OCI-LY3 (cell line): ENCODE measurements around the gene ADCY3.

Experiments
- H2AFZ ChIP-seq: fragments of 200-600, 300-600 bp; shearing (Covaris generic); 2 replicates; pipeline ENCODE4 v1.6.0; 2014; ENCODE audit warnings: antibody characterized with exemption, low read depth, low read length
- H3K27ac ChIP-seq: fragments of 200-600, 300-600 bp; sonication (generic); 2 replicates; pipeline ENCODE4 v1.5.1; 2014; ENCODE audit warnings: mild to moderate bottlenecking, low read length, moderate library complexity, mixed read lengths
- H3K27me3 ChIP-seq: fragments of 200-600, 300-600 bp; sonication (generic); 2 replicates; pipeline ENCODE4 v1.6.1; 2014; ENCODE audit warnings: low read depth, low read length, mixed read lengths
- H3K36me3 ChIP-seq: fragments of 200-600, 300-600 bp; sonication (generic); replicated peaks from 2 replicates; pipeline ENCODE3; 2014; ENCODE audit warnings: low read depth, low read length, mixed read lengths
- H3K4me1 ChIP-seq: fragments of 300-600, 200-600 bp; sonication (generic); 2 replicates; pipeline ENCODE4 v1.6.1; 2014; ENCODE audit warnings: low read length, mixed read lengths
- H3K4me2 ChIP-seq: fragments of 200-600, 300-600 bp; sonication (generic); 2 replicates; pipeline ENCODE4 v1.6.1; 2014; ENCODE audit warnings: low read length, mixed read lengths
- H3K4me3 ChIP-seq: fragments of 300-600, 200-600 bp; sonication (generic); 2 replicates; pipeline ENCODE4 v1.5.1; 2014; ENCODE audit warnings: antibody characterized with exemption, mild to moderate bottlenecking, low read length, moderate library complexity
- H3K79me2 ChIP-seq: fragments of 300-600, 200-600 bp; shearing (Covaris generic); 2 replicates; pipeline ENCODE4 v1.6.1; 2014; ENCODE audit warnings: mild to moderate bottlenecking, low read length, mixed read lengths
- H3K9ac ChIP-seq: fragments of 300-600, 200-600 bp; shearing (Covaris generic); 2 replicates; pipeline ENCODE4 v1.6.0; 2014; ENCODE audit warnings: mild to moderate bottlenecking, low read length, moderate library complexity
- H3K9me3 ChIP-seq: fragments of 200-600, 300-600 bp; shearing (Covaris generic); 2 replicates; pipeline ENCODE4 v1.6.1; 2014; ENCODE audit warnings: low read length, mixed read lengths; ENCODE audit not compliant: insufficient read depth
- H4K20me1 ChIP-seq: fragments of 200-600, 300-600 bp; sonication (generic); 2 replicates; pipeline ENCODE4 v1.6.1; 2016; ENCODE audit warnings: low read length, mixed read lengths; ENCODE audit not compliant: insufficient read depth
- CTCF ChIP-seq: fragments of 200-600, 300-600 bp; sonication (generic); IDR thresholded peaks from 2 replicates; pipeline ENCODE4 v1.5.1; 2014; ENCODE audit warnings: antibody characterized with exemption, low read length, low read depth
- EZH2phosphoT487 ChIP-seq: fragments of 200-600 bp; shearing (Covaris generic); IDR thresholded peaks from 2 replicates; pipeline ENCODE4 v1.6.1; 2018; ENCODE audit warnings: antibody characterized with exemption, mixed run types, low read depth

ADCY3 gene

GRCh38 chr2:24873619-24874018 is 46.4 kb downstream of the ADCY3 start:
- H3K27ac ChIP-seq, result no peak overlapping the region
- H3K4me1 ChIP-seq, result no peaks in the 10 kb centered on the region
- H2AFZ ChIP-seq, result no peak overlapping the region
- peaks cover 80% of the 10 kb centered on the region for H4K20me1 ChIP-seq
- H3K9ac ChIP-seq, result no peak overlapping the region
- TF ChIP-seq CTCF, result no peak
- TF ChIP-seq EZH2phosphoT487, result no peak
- no peak overlapping the region for H3K4me2 ChIP-seq
- H3K27me3 ChIP-seq, result no peaks in the 10 kb centered on the region
- no peak overlapping the region for H3K4me3 ChIP-seq
- H3K79me2 ChIP-seq, result peaks cover 60% of the 10 kb centered on the region
- H3K36me3 ChIP-seq, result peaks cover 27% of the 10 kb centered on the region
- H3K9me3 ChIP-seq, result no peaks in the 10 kb centered on the region

GRCh38 chr2:24872344-24873115 is 47.5 kb downstream of the ADCY3 start:
- TF ChIP-seq EZH2phosphoT487 (no peak), CTCF (no peak)
- no peak overlapping the region for H3K4me2 ChIP-seq
- peaks cover 56% of the 10 kb centered on the region for H3K79me2 ChIP-seq
- no peak overlapping the region for H2AFZ ChIP-seq
- peaks cover 30% of the 10 kb centered on the region for H3K36me3 ChIP-seq
- no peak overlapping the region for H3K9ac ChIP-seq
- no peaks in the 10 kb centered on the region for H3K27me3 ChIP-seq
- peaks cover 69% of the 10 kb centered on the region for H4K20me1 ChIP-seq
- no peak overlapping the region for H3K4me3 ChIP-seq
- no peaks in the 10 kb centered on the region for H3K9me3 ChIP-seq
- no peak overlapping the region for H3K27ac ChIP-seq
- no peaks in the 10 kb centered on the region for H3K4me1 ChIP-seq

- no peaks in the 10 kb centered on the region for H3K9me3 ChIP-seq
- H3K4me3 ChIP-seq, result no peak overlapping the region
- no peaks in the 10 kb centered on the region for H3K27me3 ChIP-seq
- no peaks in the 10 kb centered on the region for H3K4me1 ChIP-seq
- H3K79me2 ChIP-seq, result peaks cover 53% of the 10 kb centered on the region
- no peak overlapping the region for H3K9ac ChIP-seq
- H2AFZ ChIP-seq, result no peak overlapping the region
- H3K36me3 ChIP-seq, result peaks cover 30% of the 10 kb centered on the region
- no peak overlapping the region for H3K4me2 ChIP-seq
- TF ChIP-seq CTCF (no peak), EZH2phosphoT487 (no peak)
- H4K20me1 ChIP-seq, result peaks cover 67% of the 10 kb centered on the region
- no peak overlapping the region for H3K27ac ChIP-seq
These were observed 48.1 kb downstream of the ADCY3 start for GRCh38 chr2:24871852-24872333.

GRCh38 chr2:24870891-24871705 is 48.9 kb downstream of the ADCY3 start:
- Histone ChIP-seq H3K4me1 (no peaks in the 10 kb centered on the region), H3K9me3 (no peaks in the 10 kb centered on the region), H3K36me3 (peaks cover 30% of the 10 kb centered on the region), H3K27ac (no peak overlapping the region), H3K79me2 (peaks cover 48% of the 10 kb centered on the region), H3K9ac (no peak overlapping the region), H3K27me3 (no peaks in the 10 kb centered on the region), H4K20me1 (peaks cover 62% of the 10 kb centered on the region), H3K4me3 (no peak overlapping the region), H3K4me2 (no peak overlapping the region), H2AFZ (no peak overlapping the region)
- TF ChIP-seq CTCF (no peak), EZH2phosphoT487 (no peak)
